Measurements from ENCODE around the gene CACNA1A. TPM values are rescaled to one million over a fixed set of nuclear protein-coding genes. Genes with fewer than 3 reads are reported as not detected.

CACNA1A gene
- total and polyA plus RNA-seq, 2 of the 13 experiments (the other 11 are each of a cell fraction or from before 2014, with no cell fraction given) = not detected

GRCh38 chr19:13164343-13165161, 341.7 kb downstream of the CACNA1A start (continued):
- TF ChIP-seq FUBP1 (CRISPR knock-in tag; IDR thresholded peaks at IDR 0.05; ENCODE audit: borderline replicate concordance) (no peak), SNAPC4 (CRISPR knock-in tag; IDR thresholded peaks at IDR 0.05) (no peak), TCF12 (IDR thresholded peaks at IDR 0.05) (no peak), TCF12 (CRISPR knock-in tag; IDR thresholded peaks at IDR 0.05) (no peak), MEIS1 (CRISPR knock-in tag; IDR thresholded peaks at IDR 0.05; ENCODE audit: borderline replicate concordance) (0 out of 2 replicates have a peak, but pooled peaks have one; percentile 42), MXD3 (CRISPR knock-in tag; IDR thresholded peaks at IDR 0.05) (no peak), ZNF558 (CRISPR knock-in tag; IDR thresholded peaks at IDR 0.05; ENCODE audit: borderline replicate concordance) (no peak), ZNF382 (CRISPR knock-in tag; IDR thresholded peaks at IDR 0.05; ENCODE audit: borderline replicate concordance) (no peak), GPN1 (CRISPR knock-in tag; IDR thresholded peaks at IDR 0.05; ENCODE audit: borderline replicate concordance) (no peak), ZNF724P (CRISPR knock-in tag; IDR thresholded peaks at IDR 0.05; ENCODE audit: borderline replicate concordance) (0 out of 2 replicates have a peak, but pooled peaks have one; percentile 32), NAIF1 (CRISPR knock-in tag; IDR thresholded peaks at IDR 0.05; ENCODE audit: borderline replicate concordance) (peak; percentile 38; the same call in 1 of the 2 replicates), XBP1 (CRISPR knock-in tag; IDR thresholded peaks at IDR 0.05) (no peak), RORA (CRISPR knock-in tag; IDR thresholded peaks at IDR 0.05) (no peak), GATA4 (IDR thresholded peaks at IDR 0.05; ENCODE audit: borderline replicate concordance, low read depth) (peak; percentile 38; the same call in 1 of the 2 replicates), ZNF687 (CRISPR knock-in tag; IDR thresholded peaks at IDR 0.05) (peak; percentile 88), ZNF101 (CRISPR knock-in tag; IDR thresholded peaks at IDR 0.05; ENCODE audit: borderline replicate concordance, low read depth) (no peak)

Measured in HepG2 (cell line).